DND-41 (cell line): ENCODE results near the gene LRFN2.

Experiments
- EZH2 ChIP-seq: IDR thresholded peaks from 3 replicates; pipeline ENCODE4 v1.6.1; 2012; ENCODE audit warnings: borderline replicate concordance, low read depth, mild to moderate bottlenecking, moderate library complexity, low read length, inconsistent platforms; ENCODE audit not compliant: severe bottlenecking
- TF ChIP-seq, protein P1 (sequence below): IDR thresholded peaks from 2 replicates; pipeline ENCODE4 v1.5.1; 2012; ENCODE audit warnings: borderline replicate concordance, low read length, moderate library complexity, mild to moderate bottlenecking; ENCODE audit not compliant: poor library complexity, severe bottlenecking; ENCODE audit errors: extremely low read depth

DNA sequence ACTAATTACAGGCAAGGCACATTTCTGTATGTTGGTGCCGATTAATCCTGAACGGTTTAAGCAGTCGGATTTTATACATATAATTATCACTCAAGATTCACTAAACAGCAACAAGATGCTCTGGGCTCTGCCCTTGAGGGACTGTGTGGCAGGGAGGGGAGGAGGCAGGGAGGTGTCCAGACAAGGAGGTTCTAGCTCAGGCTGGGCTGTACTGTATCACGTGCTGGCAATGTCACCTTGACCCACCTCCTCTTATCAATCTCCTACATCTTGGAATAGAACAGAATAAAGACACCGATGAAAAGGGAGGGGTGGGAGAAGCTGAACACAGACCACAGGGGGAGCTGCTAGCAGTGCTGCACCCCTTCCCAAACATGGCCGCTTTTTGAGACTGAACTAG lies 65.7 kb downstream of the LRFN2 start:
- TF ChIP-seq, protein P1, sequence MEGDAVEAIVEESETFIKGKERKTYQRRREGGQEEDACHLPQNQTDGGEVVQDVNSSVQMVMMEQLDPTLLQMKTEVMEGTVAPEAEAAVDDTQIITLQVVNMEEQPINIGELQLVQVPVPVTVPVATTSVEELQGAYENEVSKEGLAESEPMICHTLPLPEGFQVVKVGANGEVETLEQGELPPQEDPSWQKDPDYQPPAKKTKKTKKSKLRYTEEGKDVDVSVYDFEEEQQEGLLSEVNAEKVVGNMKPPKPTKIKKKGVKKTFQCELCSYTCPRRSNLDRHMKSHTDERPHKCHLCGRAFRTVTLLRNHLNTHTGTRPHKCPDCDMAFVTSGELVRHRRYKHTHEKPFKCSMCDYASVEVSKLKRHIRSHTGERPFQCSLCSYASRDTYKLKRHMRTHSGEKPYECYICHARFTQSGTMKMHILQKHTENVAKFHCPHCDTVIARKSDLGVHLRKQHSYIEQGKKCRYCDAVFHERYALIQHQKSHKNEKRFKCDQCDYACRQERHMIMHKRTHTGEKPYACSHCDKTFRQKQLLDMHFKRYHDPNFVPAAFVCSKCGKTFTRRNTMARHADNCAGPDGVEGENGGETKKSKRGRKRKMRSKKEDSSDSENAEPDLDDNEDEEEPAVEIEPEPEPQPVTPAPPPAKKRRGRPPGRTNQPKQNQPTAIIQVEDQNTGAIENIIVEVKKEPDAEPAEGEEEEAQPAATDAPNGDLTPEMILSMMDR = no peak
- no peak for TF ChIP-seq EZH2
